Panc1 (cell line): ENCODE data around the gene ARID4A. TPM values are rescaled to one million over a fixed set of nuclear protein-coding genes. Genes with fewer than 3 reads are reported as not detected.

Experiments used
- ATAC-seq: fragments of 200-7000 bp; cut with Tn5 transposase; 2 replicates; pipeline ENCODE4 v1.9.1; 2020; ENCODE audit warnings: mild to moderate bottlenecking, moderate library complexity
- Bru-seq: library from RNA; stranded (reverse); fragments of 400-500 nt; gene quantifications from one replicate; lab custom pipeline; 2021; lab: Mats Ljungman, UMichigan
- BruChase-seq, 2 experiments: library from RNA; stranded (reverse); fragments of 400-500 nt; gene quantifications; one replicate each; lab custom pipeline; 2021; lab: Mats Ljungman, UMichigan
- BruUV-seq: library from RNA; stranded (reverse); fragments of 400-500 nt; replicated peaks from 2 replicates; lab custom pipeline; 2021; lab: Mats Ljungman, UMichigan
- CTCF ChIA-PET: fragments of 300-600 bp; sonication (Branson Sonifier 250); formaldehyde crosslinking; loops from one replicate; lab custom pipeline; 2022; ENCODE audit warnings: antibody characterized with exemption; lab: Charles Lee
- POLR2A ChIA-PET: fragments of 300-600 bp; sonication (Branson Sonifier 250); formaldehyde crosslinking; loops from one replicate; lab custom pipeline; 2022; ENCODE audit warnings: antibody characterized with exemption; lab: Charles Lee
- DNase-seq: peaks from one replicate; pipeline ENCODE4 v3.0.0-alpha.2; 2010; ENCODE audit warnings: low read depth, low spot score
- H3K27ac ChIP-seq: 2 replicates; pipeline ENCODE4 v1.5.1; 2011; ENCODE audit warnings: mild to moderate bottlenecking, low read length, inconsistent platforms
- H3K27me3 ChIP-seq: fragments of 200-500 bp; sonication (Bioruptor generic); 2 replicates; pipeline ENCODE4 v1.6.0; 2014; ENCODE audit warnings: low read length, inconsistent platforms; ENCODE audit not compliant: control insufficient read depth, insufficient read depth
- H3K36me3 ChIP-seq: fragments of 200-500 bp; sonication (Bioruptor generic); 2 replicates; pipeline ENCODE4 v1.5.1; 2014; ENCODE audit warnings: inconsistent platforms, mild to moderate bottlenecking, low read length, moderate library complexity; ENCODE audit not compliant: control insufficient read depth, insufficient read depth
- H3K4me1 ChIP-seq: 2 replicates; pipeline ENCODE4 v1.5.1; 2011; ENCODE audit warnings: inconsistent platforms, mild to moderate bottlenecking, low read length, moderate library complexity; ENCODE audit not compliant: control insufficient read depth, insufficient read depth
- H3K4me3 ChIP-seq, 2 experiments: 2 replicates each; pipeline ENCODE4 v1.5.1; 2011 to 2012; ENCODE audit warnings: low read depth in 2 of 2, low read length in 2 of 2, mild to moderate bottlenecking in 2 of 2, inconsistent platforms in 1 of 2, moderate library complexity in 1 of 2
- H3K9me3 ChIP-seq: fragments of 200-500 bp; sonication (Bioruptor generic); 2 replicates; pipeline ENCODE4 v1.5.1; 2014; ENCODE audit warnings: low read depth, mild to moderate bottlenecking, inconsistent platforms, low read length, moderate library complexity; ENCODE audit not compliant: control insufficient read depth, insufficient read depth
- CTCF ChIP-seq: fragments of 450-650 bp; IDR thresholded peaks from 2 replicates; pipeline ENCODE4 v1.5.1; 2017; ENCODE audit warnings: mild to moderate bottlenecking
- POLR2AphosphoS5 ChIP-seq: IDR thresholded peaks from 2 replicates; pipeline ENCODE4 v1.6.1; 2012; ENCODE audit warnings: mild to moderate bottlenecking, low read depth, low read length, moderate library complexity
- REST ChIP-seq, 2 experiments: IDR thresholded peaks; 2 replicates each; pipeline ENCODE4 v1.6.1; 2011 to 2012; ENCODE audit warnings: low read depth in 2 of 2, control low read depth in 1 of 2, low read length in 1 of 2, mild to moderate bottlenecking in 1 of 2, moderate library complexity in 1 of 2; ENCODE audit not compliant: insufficient read depth in 1 of 2
- SIN3A ChIP-seq: IDR thresholded peaks from 2 replicates; pipeline ENCODE4 v1.6.1; 2012; ENCODE audit warnings: low read depth, mild to moderate bottlenecking, low read length, moderate library complexity, borderline replicate concordance; ENCODE audit not compliant: insufficient read depth
- TCF7L2 ChIP-seq: IDR thresholded peaks from 2 replicates; pipeline ENCODE4 v1.6.1; 2011; ENCODE audit warnings: mild to moderate bottlenecking, low read depth, low read length, inconsistent platforms
- in situ Hi-C: cut with HindIII; loops from 2 replicates; pipeline ENCODE4 v1.10.0; 2016; ENCODE audit warnings: low sequenced_read_pairs, low pct_unique_long_range_greater_than_20kb
- intact Hi-C: fragments of 100-400 bp; cut with micrococcal nuclease; formaldehyde crosslinking; loops from one replicate; pipeline ENCODE4 v1.10.0; 2022; ENCODE audit not compliant: unreplicated experiment
- long read RNA-seq: library from polyadenylated mRNA; unstranded; transcript quantifications from one replicate; pipeline ENCODE4 v2.0.0, GENCODE V29; 2021; ENCODE audit not compliant: unreplicated experiment
- polyA plus RNA-seq: library from polyadenylated mRNA; unstranded; fragments of >200 nt; gene quantifications from one replicate; pipeline ENCODE4 v1.2.1, GENCODE V29; 2012; ENCODE audit warnings: missing spikeins; ENCODE audit not compliant: insufficient read length
- total RNA-seq: library from RNA; stranded (reverse); gene quantifications from one replicate; pipeline ENCODE4 v1.2.1, GENCODE V29; 2021; ENCODE audit not compliant: unreplicated experiment

Gene ARID4A, protein sequence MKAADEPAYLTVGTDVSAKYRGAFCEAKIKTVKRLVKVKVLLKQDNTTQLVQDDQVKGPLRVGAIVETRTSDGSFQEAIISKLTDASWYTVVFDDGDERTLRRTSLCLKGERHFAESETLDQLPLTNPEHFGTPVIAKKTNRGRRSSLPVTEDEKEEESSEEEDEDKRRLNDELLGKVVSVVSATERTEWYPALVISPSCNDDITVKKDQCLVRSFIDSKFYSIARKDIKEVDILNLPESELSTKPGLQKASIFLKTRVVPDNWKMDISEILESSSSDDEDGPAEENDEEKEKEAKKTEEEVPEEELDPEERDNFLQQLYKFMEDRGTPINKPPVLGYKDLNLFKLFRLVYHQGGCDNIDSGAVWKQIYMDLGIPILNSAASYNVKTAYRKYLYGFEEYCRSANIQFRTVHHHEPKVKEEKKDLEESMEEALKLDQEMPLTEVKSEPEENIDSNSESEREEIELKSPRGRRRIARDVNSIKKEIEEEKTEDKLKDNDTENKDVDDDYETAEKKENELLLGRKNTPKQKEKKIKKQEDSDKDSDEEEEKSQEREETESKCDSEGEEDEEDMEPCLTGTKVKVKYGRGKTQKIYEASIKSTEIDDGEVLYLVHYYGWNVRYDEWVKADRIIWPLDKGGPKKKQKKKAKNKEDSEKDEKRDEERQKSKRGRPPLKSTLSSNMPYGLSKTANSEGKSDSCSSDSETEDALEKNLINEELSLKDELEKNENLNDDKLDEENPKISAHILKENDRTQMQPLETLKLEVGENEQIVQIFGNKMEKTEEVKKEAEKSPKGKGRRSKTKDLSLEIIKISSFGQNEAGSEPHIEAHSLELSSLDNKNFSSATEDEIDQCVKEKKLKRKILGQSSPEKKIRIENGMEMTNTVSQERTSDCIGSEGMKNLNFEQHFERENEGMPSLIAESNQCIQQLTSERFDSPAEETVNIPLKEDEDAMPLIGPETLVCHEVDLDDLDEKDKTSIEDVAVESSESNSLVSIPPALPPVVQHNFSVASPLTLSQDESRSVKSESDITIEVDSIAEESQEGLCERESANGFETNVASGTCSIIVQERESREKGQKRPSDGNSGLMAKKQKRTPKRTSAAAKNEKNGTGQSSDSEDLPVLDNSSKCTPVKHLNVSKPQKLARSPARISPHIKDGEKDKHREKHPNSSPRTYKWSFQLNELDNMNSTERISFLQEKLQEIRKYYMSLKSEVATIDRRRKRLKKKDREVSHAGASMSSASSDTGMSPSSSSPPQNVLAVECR
- total RNA-seq = 11.4 TPM
- 4.6 TPM for polyA plus RNA-seq
- Bru-seq, nascent RNA = percentile 69 among the genes with signal in this experiment
- percentile 65 among the genes with signal in this experiment for BruChase-seq, experiment 1, labeled RNA remaining after a 2-hour chase
- percentile 59 among the genes with signal in this experiment for BruChase-seq, experiment 2, labeled RNA remaining after a 6-hour chase
- long read RNA-seq, partial matches to known transcripts = 14 of 17 reads
- long read RNA-seq, other reads (novel, unspliced or antisense) = 3 of 17 reads

DNA sequence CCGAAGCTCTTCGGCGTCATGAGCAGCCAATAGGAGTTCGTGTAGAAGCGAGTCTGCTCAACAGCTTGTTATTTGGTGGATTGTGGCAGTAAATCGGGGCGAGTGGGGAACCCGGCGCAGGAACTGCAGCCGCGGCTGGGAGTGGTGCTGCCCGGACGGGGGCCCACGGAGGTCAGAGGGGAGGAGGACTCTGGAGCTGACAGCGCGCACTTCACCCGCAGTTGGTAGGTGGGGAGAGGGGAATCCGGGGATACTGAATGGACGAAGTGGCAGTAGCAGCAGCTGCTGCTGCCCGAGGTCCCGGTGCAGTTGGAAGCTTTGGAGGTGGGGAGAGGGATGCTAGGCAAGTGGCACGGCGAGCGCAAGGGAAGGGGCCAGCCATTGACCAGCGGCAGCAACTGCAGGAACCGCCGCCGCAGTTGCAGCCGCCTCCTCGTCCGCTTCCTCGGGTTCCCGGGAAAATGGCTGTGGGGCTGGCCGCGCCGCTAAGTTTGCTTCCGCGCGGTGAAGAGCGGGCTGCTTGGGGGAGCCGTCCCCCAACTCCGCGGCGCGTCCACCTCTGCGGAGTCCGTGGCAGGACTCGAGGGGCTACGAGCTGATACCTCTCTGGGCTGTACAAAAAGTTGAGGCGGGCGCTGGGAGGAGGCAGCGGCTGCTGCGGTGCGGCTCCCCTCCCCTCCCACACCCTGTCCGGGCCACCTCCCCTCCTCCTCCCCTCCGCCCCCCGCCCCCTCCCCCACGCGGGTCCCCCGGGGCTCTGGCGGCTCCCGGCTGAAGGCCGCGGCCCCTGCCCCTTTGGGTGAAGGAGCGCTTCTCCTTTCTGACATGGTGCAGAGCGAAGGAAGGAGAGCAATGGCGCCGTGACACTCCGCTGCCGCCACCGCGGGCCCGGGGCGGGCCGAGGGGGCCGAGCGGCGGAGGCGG, at the start of gene ARID4A:
ARID4A (plus strand) TSS at position 79 of the 924 bp plus-strand sequence. CDS start 1,300 bp downstream, outside the sequence.
- ATAC-seq = peak; percentile 39

More for the DNA sequence above, at the start of gene ARID4A:
- Histone ChIP-seq H3K4me1 (peaks cover 7% of the 10 kb centered on the region; the same call in 1 of the 2 replicates), H3K9me3 (no peaks in the 10 kb centered on the region), H3K4me3 (peak within 1 kb of the TSS; percentile 99), H3K36me3 (peaks cover 18% of the 10 kb centered on the region), H3K27ac (peak within 1 kb of the TSS; percentile 93), H3K27me3 (no peaks in the 10 kb centered on the region)
- CTCF ChIA-PET = interaction anchor here (0.6 kb wide), 1 partner anchor 24 kb away, joined by 6 read pairs; no protein-coding TSS in a partner anchor
- BruUV-seq = no TSS peak
- DNase-seq = no peak
- TF ChIP-seq POLR2AphosphoS5 = no peak
- no peak for TF ChIP-seq TCF7L2
- no peak for TF ChIP-seq CTCF
- TF ChIP-seq REST (IDR thresholded peaks at IDR 0.05; ENCODE audit: insufficient read depth in 1 of 2, low read depth in 2 of 2, low read length in 1 of 2) = no peak
- TF ChIP-seq SIN3A = peak; percentile 68; the same call in 1 of the 2 replicates
- in situ Hi-C loops = no loop called here
- POLR2A ChIA-PET = interaction anchor here (0.8 kb wide), 1 partner anchor 27 kb away, joined by 18 read pairs; no protein-coding TSS in a partner anchor
- intact Hi-C loops = no loop called here
